ENCODE results near the gene GREB1L. TPM values are rescaled to one million over a fixed set of nuclear protein-coding genes. Genes with fewer than 3 reads are reported as not detected.

The GREB1L gene
- total and polyA plus RNA-seq, 10 of the 15 experiments (the other 5 are each of a cell fraction or from before 2014, with no cell fraction given): under 0.01 to 0.11 (median 0.03) TPM; not detected in 1

DNA sequence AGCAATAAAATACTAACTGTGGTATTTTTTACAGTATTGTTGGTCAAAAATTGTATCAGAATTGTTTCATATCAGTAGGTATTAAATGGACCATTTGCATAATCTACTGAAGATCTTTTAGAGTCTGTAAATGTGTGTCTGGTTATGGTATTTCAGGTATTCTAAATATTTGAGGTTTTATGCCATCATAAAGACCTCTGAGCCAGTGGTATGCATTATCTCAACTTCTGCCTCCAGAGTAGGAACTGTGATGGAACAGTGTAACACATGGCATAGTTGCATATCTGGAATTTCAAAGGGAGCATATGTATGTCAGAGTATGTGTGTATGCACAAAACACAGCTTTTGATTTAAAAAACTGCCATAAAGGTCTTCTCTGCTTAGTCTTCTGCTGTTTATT is 15.4 kb downstream of the GREB1L start (continued):
- TF ChIP-seq, protein P1, sequence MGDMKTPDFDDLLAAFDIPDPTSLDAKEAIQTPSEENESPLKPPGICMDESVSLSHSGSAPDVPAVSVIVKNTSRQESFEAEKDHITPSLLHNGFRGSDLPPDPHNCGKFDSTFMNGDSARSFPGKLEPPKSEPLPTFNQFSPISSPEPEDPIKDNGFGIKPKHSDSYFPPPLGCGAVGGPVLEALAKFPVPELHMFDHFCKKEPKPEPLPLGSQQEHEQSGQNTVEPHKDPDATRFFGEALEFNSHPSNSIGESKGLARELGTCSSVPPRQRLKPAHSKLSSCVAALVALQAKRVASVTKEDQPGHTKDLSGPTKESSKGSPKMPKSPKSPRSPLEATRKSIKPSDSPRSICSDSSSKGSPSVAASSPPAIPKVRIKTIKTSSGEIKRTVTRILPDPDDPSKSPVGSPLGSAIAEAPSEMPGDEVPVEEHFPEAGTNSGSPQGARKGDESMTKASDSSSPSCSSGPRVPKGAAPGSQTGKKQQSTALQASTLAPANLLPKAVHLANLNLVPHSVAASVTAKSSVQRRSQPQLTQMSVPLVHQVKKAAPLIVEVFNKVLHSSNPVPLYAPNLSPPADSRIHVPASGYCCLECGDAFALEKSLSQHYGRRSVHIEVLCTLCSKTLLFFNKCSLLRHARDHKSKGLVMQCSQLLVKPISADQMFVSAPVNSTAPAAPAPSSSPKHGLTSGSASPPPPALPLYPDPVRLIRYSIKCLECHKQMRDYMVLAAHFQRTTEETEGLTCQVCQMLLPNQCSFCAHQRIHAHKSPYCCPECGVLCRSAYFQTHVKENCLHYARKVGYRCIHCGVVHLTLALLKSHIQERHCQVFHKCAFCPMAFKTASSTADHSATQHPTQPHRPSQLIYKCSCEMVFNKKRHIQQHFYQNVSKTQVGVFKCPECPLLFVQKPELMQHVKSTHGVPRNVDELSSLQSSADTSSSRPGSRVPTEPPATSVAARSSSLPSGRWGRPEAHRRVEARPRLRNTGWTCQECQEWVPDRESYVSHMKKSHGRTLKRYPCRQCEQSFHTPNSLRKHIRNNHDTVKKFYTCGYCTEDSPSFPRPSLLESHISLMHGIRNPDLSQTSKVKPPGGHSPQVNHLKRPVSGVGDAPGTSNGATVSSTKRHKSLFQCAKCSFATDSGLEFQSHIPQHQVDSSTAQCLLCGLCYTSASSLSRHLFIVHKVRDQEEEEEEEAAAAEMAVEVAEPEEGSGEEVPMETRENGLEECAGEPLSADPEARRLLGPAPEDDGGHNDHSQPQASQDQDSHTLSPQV (IDR thresholded peaks at IDR 0.05): no peak

DNA sequence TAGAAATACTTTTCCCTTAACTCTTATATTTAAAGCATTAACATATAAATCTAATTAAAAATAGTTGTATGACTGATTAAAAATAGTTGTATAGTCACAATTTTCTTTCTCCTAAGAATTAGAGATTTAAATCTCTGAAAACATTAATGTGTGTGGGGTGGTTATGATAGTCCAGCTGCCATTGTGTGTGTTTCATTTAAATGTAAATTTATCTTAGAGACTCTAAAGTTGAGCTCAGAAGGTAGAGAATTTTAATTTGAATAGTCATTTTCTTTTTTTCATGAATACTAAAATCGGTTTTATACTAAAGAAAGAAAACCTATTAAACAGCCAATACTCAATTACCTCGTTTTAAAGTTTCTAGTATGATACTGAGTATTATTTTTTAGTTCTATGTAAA is 18.6 kb downstream of the GREB1L start:
- Histone ChIP-seq H3K36me3 (ENCODE audit: control insufficient read depth in 2 of 2, insufficient read depth in 2 of 2, low read length in 1 of 2) (no peaks in the 10 kb centered on the region), H3K4me3 (no peak overlapping the region), H3K79me2 (ENCODE audit: control insufficient read depth, insufficient read depth, low read length) (no peaks in the 10 kb centered on the region), H3K9ac (ENCODE audit: control insufficient read depth, insufficient read depth, low read length) (no peak overlapping the region), H3K9me3 (replicated peaks; ENCODE audit: control insufficient read depth, insufficient read depth, low read length) (no peaks in the 10 kb centered on the region), H2AFZ (ENCODE audit: control insufficient read depth, low read depth, low read length) (no peak overlapping the region), H3K27me3 (replicated peaks in 1 of 2; ENCODE audit: control insufficient read depth in 2 of 2, insufficient read depth in 2 of 2, low read length in 1 of 2) (peaks cover 0 to 2% of the 10 kb centered on the region in 2 experiments; a peak in 1 of 4 replicates), H3K4me2 (ENCODE audit: control insufficient read depth, insufficient read depth) (no peak overlapping the region), H3K27ac (ENCODE audit: control insufficient read depth, insufficient read depth) (no peak overlapping the region), H4K20me1 (ENCODE audit: control insufficient read depth, insufficient read depth) (no peaks in the 10 kb centered on the region), H3K4me1 (ENCODE audit: control insufficient read depth, insufficient read depth, low read length) (no peaks in the 10 kb centered on the region)
- FAIRE-seq (no peak), ATAC-seq (no peak), DNase-seq (ENCODE audit: low read depth, low spot score) (no peak)
- TF ChIP-seq POU2F2 (IDR thresholded peaks at IDR 0.05; ENCODE audit: borderline replicate concordance, low read depth, low read length) (no peak), PAX5 (IDR thresholded peaks at IDR 0.05; ENCODE audit: borderline replicate concordance, low read depth, low read length) (no peak), JUNB (IDR thresholded peaks at IDR 0.05) (no peak), YY1 (IDR thresholded peaks at IDR 0.05; ENCODE audit: low read depth, low read length) (no peak), HDAC6 (IDR thresholded peaks at IDR 0.05; ENCODE audit: unreplicated experiment) (no peak), PAX8 (IDR thresholded peaks at IDR 0.05) (no peak), IKZF2 (IDR thresholded peaks at IDR 0.05) (no peak), RBBP5 (conservative IDR thresholded peaks at IDR 0.05) (no peak), TCF3 (IDR thresholded peaks at IDR 0.05; ENCODE audit: borderline replicate concordance, insufficient read depth, low read depth, low read length) (no peak)
- WGBS (ENCODE audit: insufficient coverage, insufficient replicate concordance, low lambda C conversion rate, missing lambda C conversion rate): 0% methylated on average over 2 of the region's 2 CpGs
- intact Hi-C loops (cut with micrococcal nuclease; ENCODE audit: unreplicated experiment) (no loop called here), in situ Hi-C loops (cut with MboI) (no loop called here)
- ChIA-PET CTCF (interaction anchor here (0.9 to 1.4 kb wide), 2 partner anchors 9 to 66 kb away, joined by 3 read pairs; no protein-coding TSS in a partner anchor), SMC1A (ENCODE audit: uncharacterized antibody, unreplicated experiment) (interaction anchor here (0.8 kb wide), 1 partner anchor 10 kb away, joined by 3 read pairs; no protein-coding TSS in a partner anchor), RAD21 (ENCODE audit: unreplicated experiment) (no interaction called here), POLR2A (no interaction called here)
- BruUV-seq (replicated peaks): no TSS peak

Measured in GM12878 (cell line).